Colonic mucosa (tissue), 4 donors: Measurements from ENCODE around the gene ADH1C. TPM values are rescaled to one million over a fixed set of nuclear protein-coding genes. Genes with fewer than 3 reads are reported as not detected.

Source experiments
- DNase-seq: peaks from one replicate; pipeline ENCODE4 v3.0.0-alpha.2; 2020
- H3K27ac ChIP-seq: fragments of 200-600 bp; one replicate; pipeline ENCODE4 v1.8.0; 2021
- H3K27me3 ChIP-seq: fragments of 200-600 bp; one replicate; pipeline ENCODE4 v1.8.0; 2021
- H3K36me3 ChIP-seq: fragments of 200-600 bp; one replicate; pipeline ENCODE4 v1.8.0; 2021
- H3K4me1 ChIP-seq: fragments of 200-600 bp; one replicate; pipeline ENCODE4 v1.8.0; 2021; ENCODE audit warnings: mild to moderate bottlenecking
- H3K4me3 ChIP-seq: fragments of 200-600 bp; one replicate; pipeline ENCODE4 v1.8.0; 2021
- H3K9ac ChIP-seq, 2 donors: one replicate each; pipeline ENCODE4 v1.7.0; 2013; ENCODE audit warnings: control low read depth in 2 of 2, low read depth in 2 of 2, low read length in 2 of 2
- H3K9me3 ChIP-seq: fragments of 200-600 bp; one replicate; pipeline ENCODE4 v1.8.0; 2021
- CTCF ChIP-seq: fragments of 200-600 bp; IDR thresholded peaks from one replicate; pipeline ENCODE4 v1.8.0; 2022; ENCODE audit warnings: antibody characterized with exemption, mild to moderate bottlenecking
- intact Hi-C: fragments of 100-400 bp; cut with DNase I; formaldehyde crosslinking; loops from one replicate; pipeline ENCODE4 v1.14.1; 2022
- total RNA-seq, 2 donors: library from RNA; stranded (reverse); fragmentation: NEBNext Ultra II Directional in 1 of 2; extraction: Animal tissue kit (Norgen Biotek cat#: 25700) in 1 of 2; gene quantifications; one replicate each; pipeline ENCODE4 v1.2.1, GENCODE V29; 2021
- donor health status: healthy.
- donor health status: DM: no; HTN: no; CAD: no.
- donor health status: DM: no; HTN: no; CAD: no.

ADH1C gene
- total RNA-seq, 2 donors from 2014 or later: 140 to 240 TPM

- no peak for DNase-seq
- intact Hi-C loops: no loop called here
- Histone ChIP-seq H3K4me3 (no peak overlapping the region), H3K27me3 (no peaks in the 10 kb centered on the region), H3K27ac (peak overlapping the region; percentile 15), H3K9ac (no peak overlapping the region), H3K9me3 (no peaks in the 10 kb centered on the region), H3K4me1 (no peaks in the 10 kb centered on the region), H3K36me3 (no peaks in the 10 kb centered on the region)
- TF ChIP-seq CTCF: no peak
These were observed 37.5 kb upstream of the ADH1C start for GRCh38 chr4:99390055-99390454.

- TF ChIP-seq CTCF: no peak
- H3K27ac ChIP-seq: peak overlapping the region; percentile 15
- H3K27me3 ChIP-seq: no peaks in the 10 kb centered on the region
These were observed 37.1 kb upstream of the ADH1C start for GRCh38 chr4:99389606-99390005.

GRCh38 chr4:99383833-99384392, 31.4 kb upstream of the ADH1C start:
- Histone ChIP-seq H3K27me3 (no peaks in the 10 kb centered on the region), H3K36me3 (no peaks in the 10 kb centered on the region), H3K9me3 (no peaks in the 10 kb centered on the region), H3K4me3 (no peak overlapping the region), H3K4me1 (no peaks in the 10 kb centered on the region), H3K27ac (peak overlapping the region; percentile 29), H3K9ac (no peak overlapping the region)
- DNase-seq: no peak
- intact Hi-C loops: no loop called here
- TF ChIP-seq CTCF: no peak

More at GRCh38 chr4:99389606-99390005, 37.1 kb upstream of the ADH1C start:
- Histone ChIP-seq H3K9ac (no peak overlapping the region), H3K36me3 (no peaks in the 10 kb centered on the region), H3K4me3 (no peak overlapping the region), H3K4me1 (no peaks in the 10 kb centered on the region), H3K9me3 (no peaks in the 10 kb centered on the region)
- intact Hi-C loops: no loop called here
- no peak for DNase-seq

GRCh38 chr4:99383399-99383798, 30.9 kb upstream of the ADH1C start:
- peak overlapping the region; percentile 29 for H3K27ac ChIP-seq
- H3K9ac ChIP-seq: no peak overlapping the region
- no peak for DNase-seq
- H3K4me1 ChIP-seq: no peaks in the 10 kb centered on the region
- H3K4me3 ChIP-seq: no peak overlapping the region
- intact Hi-C loops: no loop called here
- H3K27me3 ChIP-seq: no peaks in the 10 kb centered on the region
- TF ChIP-seq CTCF: no peak
- H3K9me3 ChIP-seq: no peaks in the 10 kb centered on the region
- H3K36me3 ChIP-seq: no peaks in the 10 kb centered on the region

GRCh38 chr4:99382745-99383360, 30.3 kb upstream of the ADH1C start:
- peak overlapping the region; percentile 29 for H3K27ac ChIP-seq
- no peaks in the 10 kb centered on the region for H3K4me1 ChIP-seq
- no peak overlapping the region for H3K9ac ChIP-seq
- H3K36me3 ChIP-seq: no peaks in the 10 kb centered on the region
- H3K9me3 ChIP-seq: no peaks in the 10 kb centered on the region
- intact Hi-C loops: no loop called here
- no peak for DNase-seq
- no peaks in the 10 kb centered on the region for H3K27me3 ChIP-seq
- no peak for TF ChIP-seq CTCF
- H3K4me3 ChIP-seq: no peak overlapping the region
